Peyer's patch (tissue), 4 donors: ENCODE results near the gene ATP13A2.

Experiments used
- POLR2A ChIP-seq, 2 donors: fragments of 450-650 bp; IDR thresholded peaks; one replicate each; pipeline ENCODE4 v1.5.1; 2017; ENCODE audit warnings: antibody characterized with exemption in 2 of 2, mild to moderate bottlenecking in 2 of 2, moderate library complexity in 2 of 2
- TF ChIP-seq, protein P1 (sequence below), 6 experiments: fragments of 450-650 bp in 4 of 6; fragments of 200-600 bp in 2 of 6; sonication (generic) in 1 of 6; IDR thresholded peaks; one replicate each; pipeline ENCODE4 v1.5.1; 2017 to 2019; ENCODE audit warnings: antibody characterized with exemption in 6 of 6, mild to moderate bottlenecking in 3 of 6, moderate library complexity in 1 of 6

DNA sequence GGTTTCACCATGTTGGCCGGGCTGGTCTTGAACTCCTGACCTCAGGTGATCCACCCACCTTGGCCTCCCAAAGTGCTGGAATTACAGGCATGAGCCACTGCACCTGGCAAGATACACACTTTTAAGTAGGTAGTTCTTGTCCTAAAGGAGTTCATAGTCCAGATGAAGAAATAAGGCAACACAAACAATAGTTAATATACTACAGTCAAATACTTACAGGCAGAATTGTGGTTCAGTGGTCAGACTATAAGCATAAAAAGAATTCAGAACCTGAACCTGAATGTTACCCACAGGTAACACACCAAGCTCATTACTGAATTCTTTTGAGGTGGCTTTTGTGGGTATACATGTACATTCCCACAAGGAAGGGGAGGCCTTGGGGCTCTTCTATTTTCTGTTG, 40.3 kb upstream of the ATP13A2 start:
- TF ChIP-seq, protein P1, sequence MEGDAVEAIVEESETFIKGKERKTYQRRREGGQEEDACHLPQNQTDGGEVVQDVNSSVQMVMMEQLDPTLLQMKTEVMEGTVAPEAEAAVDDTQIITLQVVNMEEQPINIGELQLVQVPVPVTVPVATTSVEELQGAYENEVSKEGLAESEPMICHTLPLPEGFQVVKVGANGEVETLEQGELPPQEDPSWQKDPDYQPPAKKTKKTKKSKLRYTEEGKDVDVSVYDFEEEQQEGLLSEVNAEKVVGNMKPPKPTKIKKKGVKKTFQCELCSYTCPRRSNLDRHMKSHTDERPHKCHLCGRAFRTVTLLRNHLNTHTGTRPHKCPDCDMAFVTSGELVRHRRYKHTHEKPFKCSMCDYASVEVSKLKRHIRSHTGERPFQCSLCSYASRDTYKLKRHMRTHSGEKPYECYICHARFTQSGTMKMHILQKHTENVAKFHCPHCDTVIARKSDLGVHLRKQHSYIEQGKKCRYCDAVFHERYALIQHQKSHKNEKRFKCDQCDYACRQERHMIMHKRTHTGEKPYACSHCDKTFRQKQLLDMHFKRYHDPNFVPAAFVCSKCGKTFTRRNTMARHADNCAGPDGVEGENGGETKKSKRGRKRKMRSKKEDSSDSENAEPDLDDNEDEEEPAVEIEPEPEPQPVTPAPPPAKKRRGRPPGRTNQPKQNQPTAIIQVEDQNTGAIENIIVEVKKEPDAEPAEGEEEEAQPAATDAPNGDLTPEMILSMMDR (IDR thresholded peaks at IDR 0.05), result no peak
- no peak for TF ChIP-seq POLR2A (IDR thresholded peaks at IDR 0.05)
